ENCODE results near the gene CYBC1.

- no peak for TF ChIP-seq CTCF (IDR thresholded peaks at IDR 0.05; ENCODE audit: low read length)
- no peak for TF ChIP-seq EZH2 (optimal IDR thresholded peaks at IDR 0.05; ENCODE audit: low read depth, low read length)
- no peak for TF ChIP-seq EZH2phosphoT487 (IDR thresholded peaks at IDR 0.05; ENCODE audit: low read length)
These were observed 3.9 kb downstream of the CYBC1 start for GRCh38 chr17:82446649-82447048.

Measured in MM.1S (cell line).